ENCODE measurements around the gene CFAP43.

CFAP43 gene
- 0.75 reads per million for total RNA-seq

DNA sequence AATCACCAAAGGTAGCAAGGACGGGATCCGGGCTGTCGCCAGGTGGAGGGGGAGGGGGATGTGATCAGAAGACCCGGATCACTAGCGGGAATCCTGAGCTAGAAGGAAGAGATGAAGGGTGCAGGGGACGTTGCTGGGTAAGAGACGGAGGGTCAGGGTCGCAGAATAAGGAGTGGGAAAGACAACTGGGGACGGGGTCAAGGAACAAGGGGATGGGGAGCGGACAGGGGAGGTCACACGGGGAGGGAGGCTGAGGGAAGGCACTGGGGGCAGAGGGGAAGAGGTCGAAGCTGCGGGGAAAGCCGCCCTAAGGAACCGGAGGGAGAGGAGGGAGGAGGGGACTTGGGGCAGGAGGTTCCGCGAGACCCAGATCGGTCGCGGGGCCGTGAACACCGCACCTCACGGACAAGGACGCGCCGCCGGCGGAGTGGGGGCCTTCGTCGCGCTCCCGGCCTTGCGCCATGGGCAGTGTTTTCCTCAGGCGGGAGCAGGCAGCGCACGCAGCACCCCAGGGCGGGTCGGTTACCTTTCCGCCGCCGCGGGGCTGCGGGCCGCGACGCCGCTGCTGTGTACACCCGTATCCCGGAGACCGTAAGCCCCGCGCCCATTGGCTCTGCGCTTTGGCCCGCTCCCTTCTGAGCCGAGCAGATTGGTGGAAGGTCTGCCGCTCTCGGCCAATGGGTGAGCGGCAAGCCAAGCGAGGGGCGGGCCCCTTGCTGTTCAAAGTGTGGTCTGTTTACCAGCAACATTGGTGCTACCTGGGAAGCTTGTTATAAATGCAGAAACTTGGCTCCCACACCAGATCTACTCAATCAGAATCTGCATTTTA, at the start of gene CFAP43:
Gene CFAP43, minus strand, starts transcription at position 581 of the 829 bp plus-strand sequence. Its CDS starts 118 bp downstream, at position 463.
- peak; percentile 100 for DNase-seq

DNA sequence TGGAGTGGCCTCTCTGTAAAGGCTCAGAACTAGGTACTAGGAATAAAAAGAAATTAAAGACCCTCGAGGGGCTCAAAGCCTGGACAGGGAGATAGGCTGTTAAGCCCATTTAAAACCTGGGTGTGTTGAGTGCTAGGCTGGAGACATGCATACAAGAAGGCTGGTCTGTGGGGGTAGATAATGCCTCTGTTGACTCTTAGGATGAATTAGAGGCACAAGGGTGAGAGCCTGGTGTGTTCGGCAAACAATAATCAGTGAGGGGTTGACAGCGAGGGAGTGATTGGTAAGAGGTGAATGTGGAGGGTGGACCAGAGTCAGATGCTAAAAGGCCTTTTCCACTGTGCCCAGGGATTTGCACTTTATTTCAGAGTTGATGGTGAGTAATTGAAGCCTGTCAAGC, 49.5 kb upstream of the CFAP43 start:
- no peak for DNase-seq

DNA sequence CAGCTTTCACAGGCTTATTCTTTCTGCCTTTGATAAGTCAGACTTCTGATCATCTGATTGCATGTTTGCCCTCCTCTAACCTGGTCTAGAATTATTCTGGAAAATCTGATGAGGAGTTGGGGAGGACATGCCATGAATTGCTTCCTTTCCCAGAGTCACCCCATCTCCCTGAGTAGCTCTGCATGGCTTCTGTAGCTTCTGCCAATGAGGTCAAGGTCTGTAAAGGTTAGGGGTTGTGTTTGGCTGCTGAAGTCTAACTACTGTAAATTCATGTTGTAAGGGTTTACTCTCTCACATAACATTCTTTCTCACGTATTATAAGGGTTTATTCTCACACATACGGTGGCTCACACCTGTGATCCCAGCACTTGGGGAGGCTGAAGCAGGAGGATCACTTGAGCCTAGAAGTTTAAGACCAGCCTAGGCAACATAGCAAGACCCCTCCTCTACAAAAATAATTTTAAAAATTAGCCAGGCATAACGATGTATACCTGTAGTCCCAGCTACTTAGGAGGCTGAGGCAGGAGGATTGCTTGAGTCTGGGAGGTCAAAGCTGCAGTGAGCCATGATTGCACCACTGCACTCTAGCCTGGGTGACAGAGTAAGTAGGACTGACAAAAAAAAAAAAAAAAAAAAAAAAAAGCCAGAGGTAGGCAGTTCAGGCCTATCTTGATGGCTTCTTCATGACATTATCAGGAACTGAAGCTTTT, 47.5 kb upstream of the CFAP43 start:
- DNase-seq: no peak

- no peak for DNase-seq
Observed at GRCh38 chr10:104277785-104278184, 45.6 kb upstream of the CFAP43 start.

DNA sequence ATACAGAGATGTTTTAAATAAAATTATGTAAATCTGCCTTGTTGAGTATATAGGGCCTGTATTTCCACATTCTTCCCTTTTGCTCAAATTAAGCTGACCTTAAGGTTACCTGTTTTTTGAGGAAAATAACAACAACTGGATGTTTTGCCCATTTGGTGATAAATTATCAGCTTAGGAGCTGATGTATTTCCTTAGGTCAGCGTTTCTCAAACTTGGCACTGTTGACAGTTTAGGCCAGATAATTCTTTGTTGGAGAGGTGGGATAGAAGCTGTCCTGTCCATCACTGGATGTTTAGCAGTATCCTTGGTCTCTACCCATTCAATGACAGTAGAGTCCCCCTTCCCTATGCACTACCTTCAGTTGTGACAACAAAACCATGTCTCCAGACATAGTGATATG, 44.0 kb upstream of the CFAP43 start:
- no peak for DNase-seq

- DNase-seq: peak; percentile 18
Observed at GRCh38 chr10:104274762-104275721, 42.9 kb upstream of the CFAP43 start.

GRCh38 chr10:104273899-104274575, 41.9 kb upstream of the CFAP43 start:
- DNase-seq: no peak

DNA sequence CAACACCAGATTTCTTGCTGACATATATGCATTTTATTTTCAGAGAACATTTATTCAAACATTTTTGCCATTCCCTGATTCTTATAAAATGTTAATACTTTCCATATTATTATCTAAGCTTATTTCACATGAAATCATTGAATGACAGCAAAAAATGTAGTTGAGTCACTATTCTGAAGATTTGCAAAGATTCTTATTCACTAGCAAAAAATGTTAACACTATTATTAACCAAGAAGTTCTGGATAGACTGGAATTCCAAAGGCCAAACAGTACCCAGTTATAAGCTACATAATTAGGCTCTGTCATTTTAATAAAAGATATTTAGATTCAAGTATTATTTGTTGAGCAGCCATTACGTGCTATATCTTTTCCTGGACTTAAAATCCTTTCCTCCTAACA, 41.1 kb upstream of the CFAP43 start:
- DNase-seq: no peak

- peak; percentile 98 for DNase-seq
Observed at GRCh38 chr10:104268713-104269645, 36.8 kb upstream of the CFAP43 start, which contains the start of gene GSTO2. TSS of gene GSTO2 (plus strand) at chr10:104269184. CDS start at chr10:104274916, 5,732 bp downstream.

- no peak for DNase-seq
Observed at GRCh38 chr10:104268405-104268712, 36.2 kb upstream of the CFAP43 start.

DNA sequence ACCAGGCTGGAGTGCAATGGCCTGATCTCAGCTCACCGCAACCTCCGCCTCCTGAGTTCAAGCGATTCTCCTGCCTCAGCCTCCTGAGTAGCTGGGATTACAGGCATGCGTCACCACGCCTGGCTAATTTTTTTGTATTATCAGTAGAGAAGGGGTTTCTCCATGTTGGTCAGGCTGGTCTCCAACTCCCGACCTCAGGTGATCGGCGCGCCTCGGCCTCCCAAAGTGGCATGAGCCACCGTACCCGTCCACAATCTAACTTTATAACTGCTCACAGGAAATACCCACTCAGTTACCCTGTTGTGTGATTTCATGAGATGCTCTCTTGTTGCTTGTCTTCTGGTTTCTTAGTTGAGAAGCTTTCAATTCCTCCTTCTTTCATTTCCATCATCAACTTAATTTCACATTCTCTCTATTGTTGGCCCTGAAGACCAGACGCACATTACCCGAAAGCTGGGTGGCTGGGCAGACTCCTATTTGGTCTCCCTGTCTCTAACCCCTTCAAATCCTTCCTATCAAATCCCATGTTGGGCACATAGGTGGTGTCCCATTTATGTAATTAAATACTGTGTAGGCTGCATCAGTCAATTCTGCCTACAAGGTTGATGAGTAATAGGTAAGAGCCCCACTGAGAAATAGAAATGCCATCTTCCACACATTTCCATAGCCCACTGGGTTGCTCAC, 35.7 kb upstream of the CFAP43 start:
- DNase-seq: no peak

GRCh38 chr10:104264783-104265182, 32.6 kb upstream of the CFAP43 start:
- DNase-seq: no peak

GRCh38 chr10:104262055-104262454, 29.9 kb upstream of the CFAP43 start:
- no peak for DNase-seq

DNA sequence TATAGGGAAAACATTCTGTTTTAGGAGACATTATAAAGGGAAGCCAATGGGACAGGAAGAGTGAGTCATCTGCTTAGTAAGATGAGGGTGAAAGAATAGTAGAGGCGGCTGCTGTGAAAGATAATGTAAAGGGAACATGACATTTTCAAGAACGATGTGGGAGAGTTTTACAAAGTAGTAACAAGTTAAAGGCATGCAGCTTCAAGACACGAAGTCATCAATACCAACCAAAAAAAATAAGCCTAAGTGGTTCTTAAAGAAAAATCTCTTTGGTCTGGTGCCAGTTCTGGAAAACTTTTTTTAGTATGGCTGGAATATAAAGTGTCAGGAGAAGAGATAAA, 28.6 kb upstream of the CFAP43 start:
- no peak for DNase-seq

- DNase-seq: no peak
Observed at GRCh38 chr10:104259999-104260774, 28.0 kb upstream of the CFAP43 start.

DNA sequence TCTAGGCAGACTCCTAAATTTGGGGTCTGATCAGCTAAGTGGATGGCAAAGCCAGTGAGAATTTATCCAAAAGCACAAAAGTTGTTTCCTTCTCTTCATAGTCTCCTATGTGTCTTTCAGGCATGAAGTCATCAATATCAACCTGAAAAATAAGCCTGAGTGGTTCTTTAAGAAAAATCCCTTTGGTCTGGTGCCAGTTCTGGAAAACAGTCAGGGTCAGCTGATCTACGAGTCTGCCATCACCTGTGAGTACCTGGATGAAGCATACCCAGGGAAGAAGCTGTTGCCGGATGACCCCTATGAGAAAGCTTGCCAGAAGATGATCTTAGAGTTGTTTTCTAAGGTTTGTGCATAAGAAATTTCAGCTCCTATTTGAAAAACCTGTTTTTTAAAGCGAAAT, 27.3 kb upstream of the CFAP43 start:
- no peak for DNase-seq

DNA sequence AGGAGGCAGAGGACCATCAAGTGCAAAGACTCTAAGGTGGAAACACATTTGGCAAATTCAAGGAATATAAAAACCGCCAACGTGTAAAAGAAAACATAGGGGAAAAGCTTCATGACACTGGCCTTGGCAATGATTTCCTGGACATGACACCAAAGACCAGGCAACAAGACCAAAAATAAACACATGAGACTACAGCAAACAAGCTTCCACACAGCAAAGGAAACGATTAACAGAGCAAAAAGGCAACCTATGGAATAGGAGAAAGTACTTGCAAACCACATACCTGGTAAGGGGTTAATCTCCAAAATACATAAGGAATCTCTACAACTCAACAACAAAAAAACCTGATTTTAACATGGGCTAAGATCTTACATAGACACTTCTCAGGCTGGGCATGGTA, 26.0 kb upstream of the CFAP43 start:
- DNase-seq: no peak

DNA sequence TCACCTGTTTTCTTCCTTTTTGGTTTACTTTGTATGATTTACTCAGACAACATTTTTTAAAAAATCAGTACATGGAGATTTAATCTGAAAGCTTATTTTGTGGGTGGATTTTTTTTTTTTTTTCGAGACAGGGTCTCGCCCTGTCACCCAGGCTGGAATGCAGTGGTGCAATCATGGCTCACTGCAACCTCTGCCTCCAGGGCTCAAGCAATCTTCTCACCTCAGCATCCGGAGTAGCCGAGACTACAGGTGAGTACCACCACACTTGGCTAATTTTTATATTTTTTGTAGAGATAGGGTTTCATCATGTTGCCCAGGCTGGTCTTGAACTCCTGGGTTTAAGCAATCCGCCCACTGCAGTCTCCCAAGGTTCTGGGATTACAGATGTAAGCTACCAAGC, 25.1 kb upstream of the CFAP43 start:
- no peak for DNase-seq

- no peak for DNase-seq
Observed at GRCh38 chr10:104256335-104256961, 24.3 kb upstream of the CFAP43 start.
